MM.1S (cell line): Measurements from ENCODE around the gene RPL32.

Experiments
- DNase-seq: peaks from one replicate; pipeline ENCODE4 v3.0.0-alpha.2; 2015
- H2AFZ ChIP-seq: fragments of 300-600 bp; sonication (generic); 2 replicates; pipeline ENCODE4 v1.6.0; 2016; ENCODE audit warnings: antibody characterized with exemption, low read length
- H3F3A ChIP-seq: fragments of 300-600 bp; sonication (generic); 2 replicates; pipeline ENCODE4 v1.6.1; 2016; ENCODE audit warnings: mild to moderate bottlenecking, antibody characterized with exemption, low read length, moderate library complexity, mixed read lengths; ENCODE audit not compliant: insufficient read depth
- H3K27ac ChIP-seq: fragments of 300-600 bp; sonication (generic); 2 replicates; pipeline ENCODE4 v1.5.1; 2016; ENCODE audit warnings: mild to moderate bottlenecking, low read length
- H3K27me3 ChIP-seq: fragments of 300-600 bp; sonication (generic); replicated peaks from 2 replicates; pipeline ENCODE4 v1.6.0; 2016; ENCODE audit warnings: low read length; ENCODE audit not compliant: insufficient read depth
- H3K36me3 ChIP-seq: fragments of 300-600 bp; sonication (generic); replicated peaks from 2 replicates; pipeline ENCODE4 v1.6.1; 2016; ENCODE audit warnings: mild to moderate bottlenecking, low read length, mixed read lengths; ENCODE audit not compliant: insufficient read depth
- H3K4me1 ChIP-seq: fragments of 300-600 bp; sonication (generic); 2 replicates; pipeline ENCODE4 v1.6.1; 2016; ENCODE audit warnings: low read length, mixed read lengths
- H3K4me2 ChIP-seq: fragments of 300-600 bp; sonication (generic); 2 replicates; pipeline ENCODE4 v1.6.0; 2016; ENCODE audit warnings: low read depth, low read length
- H3K4me3 ChIP-seq: fragments of 300-600 bp; sonication (generic); 2 replicates; pipeline ENCODE4 v1.5.1; 2016; ENCODE audit warnings: low read length, mixed read lengths
- H3K79me2 ChIP-seq: fragments of 300-600 bp; sonication (generic); 2 replicates; pipeline ENCODE4 v1.6.1; 2016; ENCODE audit warnings: mixed run types, low read length, mixed read lengths
- H3K9ac ChIP-seq: fragments of 300-600 bp; sonication (generic); 2 replicates; pipeline ENCODE4 v1.6.1; 2016; ENCODE audit warnings: low read length, mixed read lengths
- H3K9me2 ChIP-seq: fragments of 300-600 bp; sonication (generic); replicated peaks from 2 replicates; pipeline ENCODE4 v1.6.1; 2016; ENCODE audit warnings: mild to moderate bottlenecking, low read length, mixed read lengths; ENCODE audit not compliant: insufficient read depth
- H3K9me3 ChIP-seq: fragments of 300-600 bp; sonication (generic); replicated peaks from 2 replicates; pipeline ENCODE4 v1.6.1; 2016; ENCODE audit warnings: mild to moderate bottlenecking, low read length, mixed read lengths; ENCODE audit not compliant: insufficient read depth
- H4K20me1 ChIP-seq: fragments of 300-600 bp; sonication (generic); 2 replicates; pipeline ENCODE4 v1.6.1; 2016; ENCODE audit warnings: mild to moderate bottlenecking, low read length, moderate library complexity, mixed read lengths; ENCODE audit not compliant: insufficient read depth
- EZH2 ChIP-seq: fragments of 300-600 bp; sonication (generic); optimal IDR thresholded peaks from 2 replicates; pipeline ENCODE3; 2017; ENCODE audit warnings: low read depth, mild to moderate bottlenecking, antibody characterized with exemption, low read length, mixed read lengths
- EZH2phosphoT487 ChIP-seq: fragments of 300-600 bp; sonication (generic); IDR thresholded peaks from 2 replicates; pipeline ENCODE4 v1.6.1; 2018; ENCODE audit warnings: antibody characterized with exemption, low read length
- TF ChIP-seq, protein P1 (sequence below): fragments of 300-600 bp; sonication (generic); IDR thresholded peaks from 2 replicates; pipeline ENCODE4 v1.5.1; 2016; ENCODE audit warnings: antibody characterized with exemption, low read length, mixed read lengths

The RPL32 gene

DNA sequence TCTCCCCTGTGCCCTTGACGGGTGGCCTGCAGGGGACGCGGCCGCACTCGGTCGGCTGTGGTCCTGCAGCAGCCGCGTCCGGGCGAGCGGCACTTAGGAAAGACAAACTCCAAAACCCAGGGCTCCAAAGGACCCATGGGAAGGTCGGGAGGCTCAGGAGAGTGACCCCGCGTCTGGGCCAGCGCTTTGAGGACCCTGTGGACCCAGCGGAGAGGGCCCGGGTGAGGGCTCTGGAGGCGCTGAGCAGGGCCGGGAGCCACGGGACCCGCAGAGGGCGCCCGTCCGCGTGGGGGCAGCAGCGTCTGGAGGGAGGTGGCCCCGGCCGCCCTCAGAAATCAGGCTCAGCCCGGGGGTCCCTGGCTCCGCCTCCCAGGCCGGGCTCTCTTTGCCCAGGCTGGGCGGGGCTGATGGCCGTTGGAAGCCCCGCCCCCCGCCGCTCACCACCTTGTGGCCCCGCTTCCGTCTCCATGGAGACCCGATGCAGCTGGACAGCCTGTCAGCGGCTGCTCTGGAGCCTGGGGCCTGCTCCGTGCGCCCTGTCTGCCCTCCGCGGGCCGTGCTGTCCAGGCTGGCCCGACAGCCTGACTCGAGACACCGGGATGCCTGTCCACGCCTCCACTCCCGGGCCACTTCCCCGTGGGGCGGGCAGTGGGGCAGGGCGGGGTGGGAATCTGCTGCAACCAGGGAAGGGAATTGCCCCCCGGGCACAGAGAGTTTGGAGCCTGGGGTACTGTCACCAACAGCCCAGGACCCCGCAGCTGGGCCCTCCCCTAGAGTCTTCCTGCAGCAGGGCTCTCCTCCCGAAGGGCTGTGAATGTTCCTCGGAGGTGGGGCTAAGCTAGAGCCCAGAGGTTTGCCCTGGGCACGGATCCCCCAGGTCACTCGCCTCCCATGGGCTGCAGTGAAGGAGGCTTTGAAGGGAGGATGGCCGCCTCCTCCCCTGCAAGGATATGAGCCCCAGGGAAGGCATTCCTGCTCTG, 34.8 kb upstream of the RPL32 start:
- Histone ChIP-seq H3K9me2 (no peaks in the 10 kb centered on the region), H4K20me1 (0 out of 2 replicates have a peak, but pooled peaks cover 2% of the 10 kb centered on the region), H3K4me1 (peaks cover 3% of the 10 kb centered on the region; the same call in 1 of the 2 replicates), H3K9ac (no peak overlapping the region), H3K36me3 (no peaks in the 10 kb centered on the region), H3K9me3 (no peaks in the 10 kb centered on the region), H3K27me3 (peaks cover 98% of the 10 kb centered on the region), H3K4me2 (no peak overlapping the region), H2AFZ (no peak overlapping the region), H3K27ac (no peak overlapping the region), H3F3A (no peaks in the 10 kb centered on the region; the same call in 1 of the 2 replicates), H3K79me2 (no peaks in the 10 kb centered on the region), H3K4me3 (no peak overlapping the region)
- TF ChIP-seq EZH2phosphoT487 (no peak), EZH2 (no peak)
- TF ChIP-seq, protein P1, sequence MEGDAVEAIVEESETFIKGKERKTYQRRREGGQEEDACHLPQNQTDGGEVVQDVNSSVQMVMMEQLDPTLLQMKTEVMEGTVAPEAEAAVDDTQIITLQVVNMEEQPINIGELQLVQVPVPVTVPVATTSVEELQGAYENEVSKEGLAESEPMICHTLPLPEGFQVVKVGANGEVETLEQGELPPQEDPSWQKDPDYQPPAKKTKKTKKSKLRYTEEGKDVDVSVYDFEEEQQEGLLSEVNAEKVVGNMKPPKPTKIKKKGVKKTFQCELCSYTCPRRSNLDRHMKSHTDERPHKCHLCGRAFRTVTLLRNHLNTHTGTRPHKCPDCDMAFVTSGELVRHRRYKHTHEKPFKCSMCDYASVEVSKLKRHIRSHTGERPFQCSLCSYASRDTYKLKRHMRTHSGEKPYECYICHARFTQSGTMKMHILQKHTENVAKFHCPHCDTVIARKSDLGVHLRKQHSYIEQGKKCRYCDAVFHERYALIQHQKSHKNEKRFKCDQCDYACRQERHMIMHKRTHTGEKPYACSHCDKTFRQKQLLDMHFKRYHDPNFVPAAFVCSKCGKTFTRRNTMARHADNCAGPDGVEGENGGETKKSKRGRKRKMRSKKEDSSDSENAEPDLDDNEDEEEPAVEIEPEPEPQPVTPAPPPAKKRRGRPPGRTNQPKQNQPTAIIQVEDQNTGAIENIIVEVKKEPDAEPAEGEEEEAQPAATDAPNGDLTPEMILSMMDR = no peak
- no peak for DNase-seq

DNA sequence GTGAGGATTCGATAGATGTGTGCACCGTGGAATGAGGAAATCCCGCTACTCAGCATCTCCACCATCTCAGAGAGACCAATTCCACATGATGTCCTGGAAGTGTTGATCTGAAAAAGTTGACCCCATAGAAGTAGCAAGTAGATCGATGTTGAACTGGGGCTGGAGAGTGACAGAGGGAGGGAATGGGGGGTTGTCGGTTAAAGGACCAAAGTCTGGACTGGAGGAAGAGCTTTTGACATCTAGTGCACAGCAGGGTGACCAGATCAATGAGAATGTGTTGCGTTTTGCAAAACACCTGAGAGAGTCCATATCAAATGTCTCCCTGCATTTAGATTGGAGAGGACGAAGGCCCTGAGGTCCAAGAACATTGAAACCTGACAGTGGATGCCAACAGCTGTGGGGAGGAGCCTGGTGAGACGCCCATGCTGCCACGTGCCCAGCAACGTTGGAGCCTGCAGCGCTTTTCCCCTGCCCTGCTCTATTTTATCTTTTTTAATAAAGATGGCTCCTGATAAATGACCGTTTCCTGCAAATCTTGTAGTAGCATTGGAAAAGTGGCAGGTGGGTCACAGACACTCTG, 30.1 kb upstream of the RPL32 start:
- no peak overlapping the region for H3K4me3 ChIP-seq
- no peak for TF ChIP-seq EZH2
- TF ChIP-seq, protein P1 = no peak
- TF ChIP-seq EZH2phosphoT487 = no peak
- H3K9ac ChIP-seq = no peak overlapping the region
- peaks cover 12% of the 10 kb centered on the region for H3K4me1 ChIP-seq
- peak overlapping the region; percentile 66; the same call in 1 of the 2 replicates for H3K4me2 ChIP-seq
- no peaks in the 10 kb centered on the region for H3K36me3 ChIP-seq
- no peak overlapping the region for H2AFZ ChIP-seq
- no peak overlapping the region for H3K27ac ChIP-seq
- no peaks in the 10 kb centered on the region; the same call in 1 of the 2 replicates for H3F3A ChIP-seq
- no peaks in the 10 kb centered on the region for H4K20me1 ChIP-seq
- H3K9me3 ChIP-seq = no peaks in the 10 kb centered on the region
- H3K27me3 ChIP-seq = peaks cover 92% of the 10 kb centered on the region
- H3K9me2 ChIP-seq = no peaks in the 10 kb centered on the region
- H3K79me2 ChIP-seq = no peaks in the 10 kb centered on the region
- no peak for DNase-seq

DNA sequence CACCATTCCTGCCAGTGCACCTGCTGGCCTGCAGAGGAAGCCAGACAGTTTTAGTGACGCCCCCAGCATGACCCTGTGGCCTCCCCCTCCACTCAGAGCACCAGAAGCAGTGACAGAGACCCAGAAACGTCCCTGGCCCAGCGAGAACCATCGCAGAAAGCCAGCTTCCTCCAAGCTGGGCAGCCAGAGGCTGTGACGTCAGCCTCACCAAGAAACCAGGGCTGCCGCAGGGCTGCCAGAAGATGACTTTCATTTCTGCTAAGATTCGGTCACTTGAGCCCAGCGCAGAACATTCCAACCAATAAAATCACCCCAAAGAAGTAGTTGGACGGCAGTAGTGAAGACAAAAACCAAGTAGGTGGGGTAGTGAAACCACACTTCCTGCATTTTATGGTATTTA, 29.6 kb upstream of the RPL32 start:
- Histone ChIP-seq H3K9me3 (no peaks in the 10 kb centered on the region), H3K4me2 (peak overlapping the region; percentile 66; the same call in 1 of the 2 replicates), H3K27me3 (peaks cover 91% of the 10 kb centered on the region), H3K36me3 (no peaks in the 10 kb centered on the region), H3K79me2 (no peaks in the 10 kb centered on the region), H3K27ac (no peak overlapping the region), H3F3A (no peaks in the 10 kb centered on the region; the same call in 1 of the 2 replicates), H3K9me2 (no peaks in the 10 kb centered on the region), H3K4me1 (peaks cover 12% of the 10 kb centered on the region), H3K4me3 (peak overlapping the region; percentile 35; the same call in 1 of the 2 replicates), H4K20me1 (no peaks in the 10 kb centered on the region), H3K9ac (no peak overlapping the region), H2AFZ (no peak overlapping the region)
- TF ChIP-seq EZH2 = no peak
- no peak for TF ChIP-seq EZH2phosphoT487
- TF ChIP-seq, protein P1 = no peak
- DNase-seq = peak; percentile 48
